DMS79 (cell line): ENCODE data around the gene MYO1D.
A peak's percentile ranks its signal among the peaks of the same experiment; 100 is the strongest.
"Not testable (repeated sequence)": the region's sequence is repeated elsewhere in the genome, so short reads cannot be mapped to it uniquely, and the experiment has no call there.

Experiments used
- DNase-seq: peaks from one replicate; lab custom pipeline; 2025; lab: John Stamatoyannopoulos, UW

MYO1D gene

GRCh38 chr17:32876417-32877163 lies at the start of gene MYO1D:
MYO1D (minus strand) TSS chr17:32877124; CDS start chr17:32876872, 252 bp downstream.
- DNase-seq = peak; percentile 17

DNA sequence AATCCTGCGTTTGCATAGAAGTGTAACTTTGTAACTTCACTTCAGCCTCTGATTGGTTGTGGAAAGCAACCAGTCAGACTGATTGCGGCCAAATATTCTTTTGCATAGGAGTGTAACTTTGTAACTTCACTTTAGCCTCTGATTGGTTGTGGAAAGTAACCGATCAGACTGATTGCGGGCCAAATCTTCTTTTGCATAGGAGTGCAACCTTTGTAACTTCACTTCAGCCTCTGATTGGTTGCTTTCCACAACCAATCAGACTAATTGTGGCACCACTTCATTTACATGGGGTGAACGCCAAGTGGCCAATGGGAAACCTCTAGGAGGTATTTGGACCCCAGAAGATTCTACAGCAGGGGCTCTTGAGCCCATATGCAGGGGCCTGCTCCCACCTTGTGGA lies 49.3 kb upstream of the MYO1D start:
- no peak for DNase-seq

DNA sequence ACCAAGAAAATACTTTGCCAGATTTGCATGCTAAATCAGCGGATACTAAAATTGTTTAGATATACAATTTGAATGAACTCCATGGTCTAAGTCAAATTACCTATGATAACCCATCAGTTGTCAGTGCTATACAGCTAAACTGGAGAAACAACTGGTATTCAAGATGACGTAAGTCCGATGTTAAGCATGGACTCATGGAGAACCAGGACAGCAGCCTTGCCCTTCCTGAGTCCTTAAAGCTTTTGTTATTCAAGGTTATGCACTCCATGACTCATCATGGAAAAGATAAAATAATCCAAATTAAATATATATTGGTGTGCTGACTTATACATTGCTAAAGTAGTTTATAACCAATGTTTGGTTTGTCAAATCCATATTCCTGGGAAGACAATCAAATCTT lies 47.0 kb upstream of the MYO1D start:
- DNase-seq = not testable (repeated sequence)

DNA sequence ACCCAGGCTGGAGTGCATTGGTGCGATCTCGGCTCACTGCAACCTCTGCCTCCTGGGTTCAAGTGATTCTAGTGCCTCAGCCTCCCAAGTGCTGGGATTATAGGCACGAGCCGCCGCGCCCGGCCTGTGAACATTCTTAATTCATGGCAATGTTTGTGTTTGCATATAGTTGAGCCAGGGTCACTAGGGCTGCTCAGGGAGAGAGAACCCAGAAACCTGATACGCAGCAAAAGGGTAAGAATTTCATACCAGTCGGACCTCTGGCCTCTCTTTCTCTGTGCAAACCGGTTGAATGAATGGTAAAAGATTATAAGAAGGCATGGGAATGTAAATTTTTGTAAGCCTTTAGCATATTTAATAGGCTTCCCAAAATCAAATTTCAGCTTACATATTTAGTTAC lies 44.1 kb upstream of the MYO1D start:
- no peak for DNase-seq

DNA sequence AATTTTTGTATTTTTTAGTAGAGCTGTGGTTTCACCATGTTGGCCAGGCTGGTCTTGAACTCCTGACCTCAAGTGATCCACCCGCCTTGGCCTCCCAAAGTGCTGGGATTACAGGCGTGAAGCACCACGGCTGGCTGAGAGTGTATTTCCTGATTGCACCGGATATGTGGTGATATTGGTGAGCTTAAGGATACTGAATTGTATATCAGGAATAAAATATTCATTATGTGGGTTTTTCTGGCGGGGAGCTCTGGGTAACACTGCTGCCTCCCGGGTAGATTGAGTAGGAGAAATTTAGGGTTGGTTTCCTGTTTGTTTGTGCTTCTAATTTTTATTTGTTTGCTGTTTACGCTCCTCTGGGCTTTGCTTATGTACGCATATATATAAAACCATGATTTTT lies 43.4 kb upstream of the MYO1D start:
- no peak for DNase-seq

- DNase-seq = not testable (repeated sequence)
Measured at GRCh38 chr17:32919876-32920275, 43.0 kb upstream of the MYO1D start.

DNA sequence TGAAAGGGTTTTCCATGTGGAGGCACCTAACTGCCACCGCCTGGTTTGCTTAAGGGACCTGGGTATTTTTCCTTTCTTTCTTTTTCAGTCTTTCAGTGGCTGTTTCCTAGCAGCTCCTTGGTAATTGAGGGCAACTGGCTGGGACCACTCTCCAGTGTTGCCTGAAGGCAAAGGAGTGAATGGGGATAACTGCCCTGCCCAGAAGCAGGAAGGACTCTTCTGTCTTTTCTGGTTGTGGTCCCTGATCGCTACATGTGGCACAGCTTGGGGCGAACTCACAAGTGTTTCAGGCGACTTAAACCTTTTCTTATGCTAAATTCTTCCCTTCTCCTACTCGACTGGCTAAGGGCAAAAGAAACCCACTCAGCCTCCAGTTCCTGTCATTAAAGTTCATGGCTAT lies 40.9 kb upstream of the MYO1D start:
- no peak for DNase-seq

DNA sequence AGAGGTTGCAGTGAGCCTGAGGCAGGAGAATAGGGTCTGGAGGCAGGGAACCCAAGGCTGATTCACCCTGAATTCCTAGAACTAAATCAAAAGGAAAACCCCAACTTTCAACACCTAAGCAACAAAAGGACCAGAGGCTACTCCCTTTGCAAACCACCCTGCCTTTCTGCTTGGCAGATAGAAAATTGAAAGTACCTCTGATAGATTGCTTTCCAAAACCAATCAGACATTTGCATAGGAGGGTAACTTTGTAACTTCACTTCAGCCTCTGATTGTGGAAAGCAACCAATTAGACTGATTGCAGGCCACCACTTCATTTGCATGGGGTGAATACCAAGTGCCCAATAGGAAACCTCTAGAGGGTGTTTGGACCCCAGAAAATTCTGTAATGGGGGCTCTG lies 40.2 kb upstream of the MYO1D start:
- DNase-seq = no peak

DNA sequence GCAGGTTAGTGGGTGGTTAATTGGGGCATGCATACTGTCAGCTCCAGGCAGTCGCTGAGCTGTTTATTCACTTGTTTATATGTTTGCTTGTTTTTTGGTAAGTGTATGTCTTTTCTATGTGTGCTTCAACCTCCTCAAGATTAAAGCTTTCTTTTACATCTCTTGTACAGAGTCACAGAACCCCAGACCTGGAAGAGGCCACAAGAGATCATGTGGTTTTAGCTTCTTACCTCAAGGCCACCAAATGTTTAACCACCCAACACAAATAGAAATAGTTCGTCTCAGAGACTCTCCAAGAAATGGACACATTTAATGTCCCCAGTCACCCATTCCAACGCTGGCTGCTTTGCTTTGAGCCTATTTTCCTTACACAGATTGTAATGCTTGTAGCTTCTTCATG lies 39.2 kb upstream of the MYO1D start:
- no peak for DNase-seq

- DNase-seq = no peak
Measured at GRCh38 chr17:32915245-32915644, 38.3 kb upstream of the MYO1D start.

- DNase-seq = no peak
Measured at GRCh38 chr17:32914181-32914580, 37.3 kb upstream of the MYO1D start.

DNA sequence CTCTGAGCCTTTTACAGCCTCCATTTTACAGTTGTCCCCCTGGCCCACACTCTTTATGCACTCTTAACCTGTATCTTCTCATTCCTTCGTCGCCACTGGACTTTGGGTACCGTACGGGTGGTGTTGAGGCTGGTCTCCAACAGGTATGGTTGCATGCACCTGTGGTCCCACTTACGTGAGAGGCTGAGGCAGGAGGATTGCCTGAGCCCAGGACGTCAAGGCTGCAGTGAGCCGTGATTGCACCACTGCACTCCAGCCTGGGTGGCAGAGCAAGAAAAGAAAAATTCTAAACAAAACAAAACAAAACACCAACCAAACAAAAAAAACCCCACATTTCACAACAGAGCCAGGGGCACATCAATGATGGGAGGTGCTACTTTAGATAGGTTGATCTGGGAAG lies 36.7 kb upstream of the MYO1D start:
- no peak for DNase-seq

GRCh38 chr17:32912218-32912897 lies 35.4 kb upstream of the MYO1D start:
- DNase-seq = no peak

DNA sequence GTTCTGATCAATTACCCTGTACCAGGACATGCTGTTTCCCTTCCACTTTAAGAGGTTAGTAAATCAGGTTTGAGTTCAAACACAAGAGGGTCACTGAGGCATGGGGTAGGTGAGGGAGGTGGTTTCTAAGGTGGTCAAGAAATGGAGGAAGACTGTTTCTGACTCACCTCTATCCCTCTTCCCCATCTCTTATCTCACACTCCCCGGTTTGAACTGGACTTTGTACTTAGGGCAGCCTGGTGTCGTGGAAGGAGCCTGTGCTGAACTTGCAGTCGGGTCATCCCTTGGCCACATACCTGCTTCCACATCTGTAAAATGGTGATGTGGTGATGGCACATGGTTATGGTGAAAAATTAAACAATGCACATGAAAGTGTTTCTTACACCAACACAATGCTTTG lies 33.8 kb upstream of the MYO1D start:
- no peak for DNase-seq

DNA sequence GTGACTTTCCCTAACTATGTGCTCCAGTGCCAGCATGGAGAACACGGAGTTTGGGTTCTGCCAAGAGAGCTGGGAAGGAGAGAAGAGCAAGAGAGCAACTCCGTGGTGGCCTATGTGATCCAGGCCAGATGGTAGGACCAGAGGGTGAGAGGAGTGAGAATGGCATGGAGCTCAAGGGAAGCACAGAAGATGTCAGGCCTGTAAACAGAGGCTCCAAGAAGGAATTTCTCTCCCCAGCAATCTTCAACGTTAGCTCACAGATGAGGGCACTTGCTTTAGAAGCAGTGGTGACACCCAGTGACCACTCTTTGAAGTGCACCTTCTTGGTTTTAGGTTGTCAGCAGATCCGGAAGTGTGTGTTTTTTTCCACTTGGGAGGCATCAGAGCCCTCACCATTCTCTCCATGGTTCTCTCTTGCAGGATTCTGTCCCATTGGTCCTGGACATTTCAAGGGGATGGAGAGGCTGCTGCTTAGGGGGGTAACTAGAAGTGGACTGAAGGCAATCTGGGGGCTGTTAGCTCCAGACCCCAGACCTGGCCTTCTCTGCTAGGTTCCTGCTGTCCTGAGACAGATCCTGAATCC lies 33.0 kb upstream of the MYO1D start:
- DNase-seq = peak; percentile 25

DNA sequence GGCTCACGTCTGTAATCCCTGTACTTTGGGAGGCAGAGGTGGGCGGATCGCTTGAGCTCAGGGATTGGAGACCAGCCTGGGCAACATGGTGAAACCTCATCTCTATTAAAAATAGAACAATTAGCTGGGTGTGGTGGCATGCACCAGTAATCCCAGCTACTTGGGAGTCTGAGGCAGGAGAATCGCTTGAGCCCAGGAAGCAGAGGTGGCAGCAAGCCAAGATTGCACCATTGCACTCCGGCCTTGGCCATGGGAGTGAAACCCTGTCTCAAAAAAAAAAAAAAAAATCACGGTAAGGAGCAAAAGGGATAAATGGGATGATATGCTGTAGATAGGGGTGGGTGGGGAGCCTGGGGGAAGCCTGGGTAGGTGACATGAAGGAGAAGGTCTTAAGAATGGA lies 30.7 kb upstream of the MYO1D start:
- DNase-seq = no peak

GRCh38 chr17:32904891-32905290 lies 28.0 kb upstream of the MYO1D start:
- DNase-seq = no peak

GRCh38 chr17:32903774-32904673 lies 27.1 kb upstream of the MYO1D start:
- DNase-seq = no peak

DNA sequence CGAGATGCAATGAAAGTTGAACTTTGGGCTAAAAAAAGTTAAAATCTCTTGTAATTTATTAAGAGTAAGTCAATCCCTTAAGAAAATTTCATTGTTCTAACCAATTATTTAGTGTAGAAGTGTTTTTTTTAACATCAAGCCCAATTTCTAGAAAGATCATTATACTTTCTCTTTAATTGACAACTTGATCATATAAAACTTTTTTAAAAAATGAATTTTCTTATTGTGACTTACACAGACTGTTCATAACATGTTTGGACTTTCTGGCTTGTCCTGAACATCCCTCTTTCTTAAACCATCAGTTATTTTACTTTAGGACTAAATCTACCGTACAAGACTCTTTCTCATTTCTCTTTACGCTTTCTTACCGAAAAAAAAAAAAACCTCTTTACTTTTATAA lies 24.8 kb upstream of the MYO1D start:
- no peak for DNase-seq

DNA sequence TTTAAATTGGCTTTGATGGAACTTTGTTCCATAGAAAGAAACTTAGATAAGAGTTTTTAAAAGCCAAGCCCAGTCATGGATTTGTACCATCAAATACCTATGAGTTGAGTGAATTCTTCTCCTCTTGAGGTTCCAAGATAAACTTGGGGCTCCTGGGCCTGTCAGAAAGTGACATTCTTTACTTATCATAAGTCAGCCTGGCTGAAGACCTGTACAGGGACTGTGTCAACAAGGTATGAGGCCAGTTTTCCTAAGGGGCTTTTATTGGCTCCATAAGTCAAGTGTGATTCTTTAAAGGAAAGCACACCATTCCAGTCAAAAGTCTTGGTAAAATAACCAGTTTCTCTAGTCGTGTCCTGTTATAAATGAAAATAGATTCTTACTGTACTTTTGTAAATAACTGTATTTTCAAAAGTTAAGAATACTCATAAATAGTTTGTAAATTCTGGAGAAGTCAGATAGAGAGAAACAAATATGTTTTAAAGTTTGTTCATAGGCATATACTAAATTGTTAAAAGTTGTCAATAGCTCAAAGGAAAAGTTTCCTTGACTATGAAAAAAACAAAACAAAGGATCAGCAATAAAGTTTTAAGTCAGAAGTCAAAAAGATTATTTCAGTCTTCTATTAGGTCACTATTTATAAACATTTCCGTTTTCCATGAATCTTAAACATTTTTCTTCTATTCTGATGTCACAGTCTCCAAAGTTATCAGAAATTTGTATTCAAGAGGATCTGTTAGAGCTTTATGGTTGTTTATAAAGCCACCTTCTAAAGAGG lies 22.5 kb upstream of the MYO1D start:
- no peak for DNase-seq

- no peak for DNase-seq
Measured at GRCh38 chr17:32896647-32897258, 19.8 kb upstream of the MYO1D start.
